H1 (cell line): ENCODE measurements around the gene PHLPP1. TPM values are rescaled to one million over a fixed set of nuclear protein-coding genes. Genes with fewer than 3 reads are reported as not detected.

ENCODE experiments used
- ATF2 ChIP-seq: IDR thresholded peaks from 2 replicates; pipeline ENCODE4 v1.6.1; 2012; ENCODE audit warnings: low read length, inconsistent platforms
- BACH1 ChIP-seq: IDR thresholded peaks from 2 replicates; pipeline ENCODE4 v1.6.1; 2012; ENCODE audit warnings: low read length, improper control_type of control experiment
- BRCA1 ChIP-seq: IDR thresholded peaks from 2 replicates; pipeline ENCODE4 v1.6.1; 2012; ENCODE audit warnings: low read depth, low read length, improper control_type of control experiment
- CBX8 ChIP-seq: fragments of 300-800, 300-1000 bp; sonication (generic); IDR thresholded peaks from 2 replicates; pipeline ENCODE4 v1.7.1; 2016; ENCODE audit warnings: low read depth, low read length, borderline replicate concordance
- CTBP2 ChIP-seq: IDR thresholded peaks from 2 replicates; pipeline ENCODE4 v1.7.0; 2011; ENCODE audit warnings: borderline replicate concordance, mild to moderate bottlenecking, moderate library complexity, mixed read lengths, low read length; ENCODE audit not compliant: insufficient read depth, insufficient read length
- EZH2 ChIP-seq: fragments of 200-600 bp; sonication (generic); IDR thresholded peaks from 2 replicates; pipeline ENCODE4 v1.7.1; 2012; ENCODE audit warnings: low read depth, mild to moderate bottlenecking, moderate library complexity, low read length, inconsistent platforms; ENCODE audit not compliant: severe bottlenecking
- KDM5A ChIP-seq: fragments of 200-600 bp; IDR thresholded peaks from 2 replicates; pipeline ENCODE4 v1.7.1; 2012; ENCODE audit warnings: mild to moderate bottlenecking, low read length, inconsistent platforms, mixed read lengths
- SIRT6 ChIP-seq: IDR thresholded peaks from one replicate; pipeline ENCODE4 v1.7.1; 2012; ENCODE audit warnings: low read length, inconsistent platforms
- TBP ChIP-seq: IDR thresholded peaks from 2 replicates; pipeline ENCODE4 v1.6.1; 2011; ENCODE audit warnings: low read depth, low read length, improper control_type of control experiment
- polyA plus RNA-seq, 7 experiments: library from polyadenylated mRNA; depleted of rRNA in 3 of 7; stranded (reverse) in 5 of 7; unstranded in 2 of 7; fragments of >200 nt in 5 of 7; fragments of 200-250 nt in 2 of 7; gene quantifications; 1 replicate in 5 of 7; 2 replicates in 1 of 7; 4 replicates in 1 of 7; pipeline versions ENCODE4 v1.2.1 to v1.2.3, GENCODE V29; 2011 to 2013; ENCODE audit warnings: missing spikeins in 2 of 7, mixed read lengths in 2 of 7
- total RNA-seq: library from RNA; stranded (reverse); fragmentation: NEBNext Ultra II Directional; extraction: Animal tissue kit (Norgen Biotek cat#: 25700); gene quantifications from 2 replicates; pipeline ENCODE4 v1.2.1, GENCODE V29; 2021
- TF ChIP-seq, protein P1 (sequence below): fragments of 300-600 bp; sonication (generic); IDR thresholded peaks from 2 replicates; pipeline ENCODE4 v1.7.1; 2012; ENCODE audit warnings: low read length, moderate library complexity, mild to moderate bottlenecking, inconsistent platforms; ENCODE audit not compliant: insufficient replicate concordance

The PHLPP1 gene
- total and polyA plus RNA-seq, 2 of the 8 experiments (the other 6 are each of a cell fraction or from before 2014, with no cell fraction given), result 28.0 to 66.3 TPM

GRCh38 chr18:62767321-62767720, 52.0 kb downstream of the PHLPP1 start (continued):
- TF ChIP-seq, protein P1, sequence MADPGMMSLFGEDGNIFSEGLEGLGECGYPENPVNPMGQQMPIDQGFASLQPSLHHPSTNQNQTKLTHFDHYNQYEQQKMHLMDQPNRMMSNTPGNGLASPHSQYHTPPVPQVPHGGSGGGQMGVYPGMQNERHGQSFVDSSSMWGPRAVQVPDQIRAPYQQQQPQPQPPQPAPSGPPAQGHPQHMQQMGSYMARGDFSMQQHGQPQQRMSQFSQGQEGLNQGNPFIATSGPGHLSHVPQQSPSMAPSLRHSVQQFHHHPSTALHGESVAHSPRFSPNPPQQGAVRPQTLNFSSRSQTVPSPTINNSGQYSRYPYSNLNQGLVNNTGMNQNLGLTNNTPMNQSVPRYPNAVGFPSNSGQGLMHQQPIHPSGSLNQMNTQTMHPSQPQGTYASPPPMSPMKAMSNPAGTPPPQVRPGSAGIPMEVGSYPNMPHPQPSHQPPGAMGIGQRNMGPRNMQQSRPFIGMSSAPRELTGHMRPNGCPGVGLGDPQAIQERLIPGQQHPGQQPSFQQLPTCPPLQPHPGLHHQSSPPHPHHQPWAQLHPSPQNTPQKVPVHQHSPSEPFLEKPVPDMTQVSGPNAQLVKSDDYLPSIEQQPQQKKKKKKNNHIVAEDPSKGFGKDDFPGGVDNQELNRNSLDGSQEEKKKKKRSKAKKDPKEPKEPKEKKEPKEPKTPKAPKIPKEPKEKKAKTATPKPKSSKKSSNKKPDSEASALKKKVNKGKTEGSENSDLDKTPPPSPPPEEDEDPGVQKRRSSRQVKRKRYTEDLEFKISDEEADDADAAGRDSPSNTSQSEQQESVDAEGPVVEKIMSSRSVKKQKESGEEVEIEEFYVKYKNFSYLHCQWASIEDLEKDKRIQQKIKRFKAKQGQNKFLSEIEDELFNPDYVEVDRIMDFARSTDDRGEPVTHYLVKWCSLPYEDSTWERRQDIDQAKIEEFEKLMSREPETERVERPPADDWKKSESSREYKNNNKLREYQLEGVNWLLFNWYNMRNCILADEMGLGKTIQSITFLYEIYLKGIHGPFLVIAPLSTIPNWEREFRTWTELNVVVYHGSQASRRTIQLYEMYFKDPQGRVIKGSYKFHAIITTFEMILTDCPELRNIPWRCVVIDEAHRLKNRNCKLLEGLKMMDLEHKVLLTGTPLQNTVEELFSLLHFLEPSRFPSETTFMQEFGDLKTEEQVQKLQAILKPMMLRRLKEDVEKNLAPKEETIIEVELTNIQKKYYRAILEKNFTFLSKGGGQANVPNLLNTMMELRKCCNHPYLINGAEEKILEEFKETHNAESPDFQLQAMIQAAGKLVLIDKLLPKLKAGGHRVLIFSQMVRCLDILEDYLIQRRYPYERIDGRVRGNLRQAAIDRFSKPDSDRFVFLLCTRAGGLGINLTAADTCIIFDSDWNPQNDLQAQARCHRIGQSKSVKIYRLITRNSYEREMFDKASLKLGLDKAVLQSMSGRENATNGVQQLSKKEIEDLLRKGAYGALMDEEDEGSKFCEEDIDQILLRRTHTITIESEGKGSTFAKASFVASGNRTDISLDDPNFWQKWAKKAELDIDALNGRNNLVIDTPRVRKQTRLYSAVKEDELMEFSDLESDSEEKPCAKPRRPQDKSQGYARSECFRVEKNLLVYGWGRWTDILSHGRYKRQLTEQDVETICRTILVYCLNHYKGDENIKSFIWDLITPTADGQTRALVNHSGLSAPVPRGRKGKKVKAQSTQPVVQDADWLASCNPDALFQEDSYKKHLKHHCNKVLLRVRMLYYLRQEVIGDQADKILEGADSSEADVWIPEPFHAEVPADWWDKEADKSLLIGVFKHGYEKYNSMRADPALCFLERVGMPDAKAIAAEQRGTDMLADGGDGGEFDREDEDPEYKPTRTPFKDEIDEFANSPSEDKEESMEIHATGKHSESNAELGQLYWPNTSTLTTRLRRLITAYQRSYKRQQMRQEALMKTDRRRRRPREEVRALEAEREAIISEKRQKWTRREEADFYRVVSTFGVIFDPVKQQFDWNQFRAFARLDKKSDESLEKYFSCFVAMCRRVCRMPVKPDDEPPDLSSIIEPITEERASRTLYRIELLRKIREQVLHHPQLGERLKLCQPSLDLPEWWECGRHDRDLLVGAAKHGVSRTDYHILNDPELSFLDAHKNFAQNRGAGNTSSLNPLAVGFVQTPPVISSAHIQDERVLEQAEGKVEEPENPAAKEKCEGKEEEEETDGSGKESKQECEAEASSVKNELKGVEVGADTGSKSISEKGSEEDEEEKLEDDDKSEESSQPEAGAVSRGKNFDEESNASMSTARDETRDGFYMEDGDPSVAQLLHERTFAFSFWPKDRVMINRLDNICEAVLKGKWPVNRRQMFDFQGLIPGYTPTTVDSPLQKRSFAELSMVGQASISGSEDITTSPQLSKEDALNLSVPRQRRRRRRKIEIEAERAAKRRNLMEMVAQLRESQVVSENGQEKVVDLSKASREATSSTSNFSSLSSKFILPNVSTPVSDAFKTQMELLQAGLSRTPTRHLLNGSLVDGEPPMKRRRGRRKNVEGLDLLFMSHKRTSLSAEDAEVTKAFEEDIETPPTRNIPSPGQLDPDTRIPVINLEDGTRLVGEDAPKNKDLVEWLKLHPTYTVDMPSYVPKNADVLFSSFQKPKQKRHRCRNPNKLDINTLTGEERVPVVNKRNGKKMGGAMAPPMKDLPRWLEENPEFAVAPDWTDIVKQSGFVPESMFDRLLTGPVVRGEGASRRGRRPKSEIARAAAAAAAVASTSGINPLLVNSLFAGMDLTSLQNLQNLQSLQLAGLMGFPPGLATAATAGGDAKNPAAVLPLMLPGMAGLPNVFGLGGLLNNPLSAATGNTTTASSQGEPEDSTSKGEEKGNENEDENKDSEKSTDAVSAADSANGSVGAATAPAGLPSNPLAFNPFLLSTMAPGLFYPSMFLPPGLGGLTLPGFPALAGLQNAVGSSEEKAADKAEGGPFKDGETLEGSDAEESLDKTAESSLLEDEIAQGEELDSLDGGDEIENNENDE, result no peak
- TF ChIP-seq SIRT6 (no peak), CTBP2 (no peak), TBP (no peak), CBX8 (no peak), ATF2 (no peak), EZH2 (no peak), KDM5A (no peak), BRCA1 (no peak), BACH1 (no peak)
